Tibial artery (tissue), 4 donors: ENCODE data around the gene PDK4.

Source experiments
- DNase-seq, 2 donors: peaks; one replicate each; pipeline ENCODE4 v3.0.0-alpha.2; 2019
- H3K27ac ChIP-seq, 2 donors: fragments of 200-600 bp; sonication (generic) in 1 of 2; 1 replicate in 1 of 2; 2 replicates in 1 of 2; pipeline ENCODE4 v1.5.1; 2018 to 2019; ENCODE audit warnings: mild to moderate bottlenecking in 1 of 2
- H3K27me3 ChIP-seq, 2 donors: fragments of 200-600 bp; sonication (generic) in 1 of 2; one replicate each; pipeline versions ENCODE4 v1.5.1 to v1.6.0; 2016 to 2019
- H3K36me3 ChIP-seq, 3 donors: fragments of 200-600 bp; sonication (generic) in 2 of 3; one replicate each; pipeline ENCODE4 v1.5.1; 2016 to 2019; ENCODE audit warnings: mild to moderate bottlenecking in 2 of 3
- H3K4me1 ChIP-seq, 4 donors: fragments of 200-600 bp; sonication (generic) in 2 of 4; 1 replicate in 3 of 4; 2 replicates in 1 of 4; pipeline ENCODE4 v1.5.1; 2016 to 2019
- H3K4me3 ChIP-seq, 2 donors: fragments of 200-600 bp; sonication (generic) in 1 of 2; 1 replicate in 1 of 2; 2 replicates in 1 of 2; pipeline ENCODE4 v1.5.1; 2018 to 2019; ENCODE audit warnings: mild to moderate bottlenecking in 2 of 2
- H3K9me3 ChIP-seq, 3 donors: fragments of 200-600 bp; sonication (generic) in 1 of 3; one replicate each; pipeline ENCODE4 v1.5.1; 2016 to 2019
- CTCF ChIP-seq, 2 experiments: fragments of 200-600 bp in 1 of 2; fragments of 450-650 bp in 1 of 2; IDR thresholded peaks; one replicate each; pipeline ENCODE4 v1.5.1; 2017 to 2019; ENCODE audit warnings: antibody characterized with exemption in 2 of 2, mild to moderate bottlenecking in 1 of 2, moderate library complexity in 1 of 2
- intact Hi-C: fragments of 100-400 bp; cut with DNase I; formaldehyde crosslinking; loops from one replicate; pipeline ENCODE4 v1.15.0; 2023; ENCODE audit warnings: low total_unique reads

The PDK4 gene

GRCh38 chr7:95621404-95621803, 25.1 kb upstream of the PDK4 start:
- TF ChIP-seq CTCF (IDR thresholded peaks at IDR 0.05): no peak
- Histone ChIP-seq H3K4me1 (no peaks in the 10 kb centered on the region), H3K9me3 (peaks cover 0 to 2% (median 0%) of the 10 kb centered on the region in 3 donors), H3K27me3 (no peaks in the 10 kb centered on the region), H3K4me3 (no peak overlapping the region), H3K27ac (no peak overlapping the region), H3K36me3 (no peaks in the 10 kb centered on the region)
- intact Hi-C loops: loop anchor here (10.0 kb wide), 1 partner anchor 63 kb away; no protein-coding TSS in a partner anchor
- DNase-seq: no peak

- no peaks in the 10 kb centered on the region for H3K4me1 ChIP-seq
- no peak for DNase-seq
- no peaks in the 10 kb centered on the region for H3K27me3 ChIP-seq
- TF ChIP-seq CTCF (IDR thresholded peaks at IDR 0.05): no peak
- H3K36me3 ChIP-seq: no peaks in the 10 kb centered on the region
- no peak overlapping the region for H3K4me3 ChIP-seq
- intact Hi-C loops: loop anchor here (10.0 kb wide), 1 partner anchor 64 kb away; no protein-coding TSS in a partner anchor
- H3K27ac ChIP-seq: no peak overlapping the region
- peaks cover 0 to 2% (median 0%) of the 10 kb centered on the region in 3 donors for H3K9me3 ChIP-seq
These were observed 24.3 kb upstream of the PDK4 start for GRCh38 chr7:95620631-95621030.

GRCh38 chr7:95619921-95620320, 23.6 kb upstream of the PDK4 start:
- Histone ChIP-seq H3K9me3 (peaks cover 0 to 2% (median 0%) of the 10 kb centered on the region in 3 donors), H3K4me3 (no peak overlapping the region), H3K36me3 (no peaks in the 10 kb centered on the region), H3K27ac (no peak overlapping the region), H3K4me1 (no peaks in the 10 kb centered on the region), H3K27me3 (no peaks in the 10 kb centered on the region)
- no peak for DNase-seq
- no peak for TF ChIP-seq CTCF (IDR thresholded peaks at IDR 0.05)
- intact Hi-C loops: loop anchor here (10.0 kb wide), 1 partner anchor 65 kb away; no protein-coding TSS in a partner anchor

- intact Hi-C loops: no loop called here
- DNase-seq: no peak
- Histone ChIP-seq H3K9me3 (peaks cover 0 to 3% (median 2%) of the 10 kb centered on the region in 3 donors), H3K27me3 (no peaks in the 10 kb centered on the region), H3K27ac (no peak overlapping the region), H3K4me3 (no peak overlapping the region), H3K36me3 (no peaks in the 10 kb centered on the region), H3K4me1 (no peaks in the 10 kb centered on the region)
- TF ChIP-seq CTCF (IDR thresholded peaks at IDR 0.05): no peak
These were observed 23.2 kb upstream of the PDK4 start for GRCh38 chr7:95619517-95619916.

GRCh38 chr7:95614442-95614940, 18.2 kb upstream of the PDK4 start:
- Histone ChIP-seq H3K9me3 (peaks cover 0 to 9% (median 2%) of the 10 kb centered on the region in 3 donors), H3K27me3 (no peaks in the 10 kb centered on the region), H3K4me1 (peaks cover 0 to 9% (median 4%) of the 10 kb centered on the region in 4 donors), H3K27ac (no peak overlapping the region), H3K4me3 (no peak overlapping the region), H3K36me3 (no peaks in the 10 kb centered on the region)
- intact Hi-C loops: no loop called here
- no peak for DNase-seq
- no peak for TF ChIP-seq CTCF (IDR thresholded peaks at IDR 0.05)

GRCh38 chr7:95611224-95611623, 14.9 kb upstream of the PDK4 start:
- no peaks in the 10 kb centered on the region for H3K27me3 ChIP-seq
- intact Hi-C loops: no loop called here
- peaks cover 0 to 9% (median 0%) of the 10 kb centered on the region in 3 donors for H3K9me3 ChIP-seq
- no peak overlapping the region for H3K4me3 ChIP-seq
- no peaks in the 10 kb centered on the region for H3K36me3 ChIP-seq
- TF ChIP-seq CTCF (IDR thresholded peaks at IDR 0.05): no peak
- no peak overlapping the region for H3K27ac ChIP-seq
- H3K4me1 ChIP-seq: peaks cover 0 to 33% (median 12%) of the 10 kb centered on the region in 4 donors
- no peak for DNase-seq
